Stomach (tissue), 9 donors: Measurements from ENCODE around the gene PNMA8A. TPM values are rescaled to one million over a fixed set of nuclear protein-coding genes. Genes with fewer than 3 reads are reported as not detected.

Experiments used
- DNase-seq, 2 donors: peaks; one replicate each; pipeline versions ENCODE4 v3.0.0 to v3.0.0-alpha.2; 2013 to 2019
- H3K27ac ChIP-seq, 5 donors: fragments of 200-600 bp in 4 of 5; sonication (generic) in 4 of 5; one replicate each; pipeline ENCODE4 v1.5.1; 2013 to 2019; ENCODE audit warnings: mild to moderate bottlenecking in 1 of 5, moderate library complexity in 1 of 5
- H3K27me3 ChIP-seq, 3 donors: fragments of 200-600 bp; sonication (generic); one replicate each; pipeline ENCODE4 v1.5.1; 2017 to 2019; ENCODE audit warnings: mixed run types in 1 of 3
- H3K36me3 ChIP-seq, 4 donors: fragments of 200-600 bp; sonication (generic); 1 replicate in 3 of 4; 2 replicates in 1 of 4; pipeline ENCODE4 v1.5.1; 2016 to 2019
- H3K4me1 ChIP-seq, 4 donors: fragments of 200-600 bp; sonication (generic); one replicate each; pipeline ENCODE4 v1.5.1; 2016 to 2019
- H3K4me3 ChIP-seq, 4 donors: fragments of 200-600 bp; sonication (generic) in 3 of 4; one replicate each; pipeline ENCODE4 v1.5.1; 2016 to 2019; ENCODE audit warnings: mild to moderate bottlenecking in 1 of 4
- H3K9me3 ChIP-seq, 4 donors: fragments of 200-600 bp; sonication (generic); one replicate each; pipeline ENCODE4 v1.5.1; 2016 to 2019
- CTCF ChIP-seq, 7 experiments: fragments of 450-650 bp in 4 of 7; fragments of 200-600 bp in 3 of 7; sonication (generic) in 3 of 7; IDR thresholded peaks; one replicate each; pipeline ENCODE4 v1.5.1; 2016 to 2019; ENCODE audit warnings: antibody characterized with exemption in 7 of 7, control low read depth in 2 of 7, mild to moderate bottlenecking in 1 of 7
- EP300 ChIP-seq: sonication (generic); formaldehyde crosslinking; IDR thresholded peaks from one replicate; pipeline ENCODE4 v1.6.1; 2017; ENCODE audit warnings: antibody characterized with exemption
- POLR2A ChIP-seq, 4 donors: fragments of 450-650 bp; IDR thresholded peaks; one replicate each; pipeline ENCODE4 v1.6.1; 2016; ENCODE audit warnings: antibody characterized with exemption in 4 of 4, control low read depth in 2 of 4, mild to moderate bottlenecking in 1 of 4, moderate library complexity in 1 of 4
- POLR2AphosphoS5 ChIP-seq, 3 donors: sonication (generic); formaldehyde crosslinking; IDR thresholded peaks; one replicate each; pipeline ENCODE4 v1.6.1; 2016; ENCODE audit warnings: antibody characterized with exemption in 3 of 3
- WGBS, 5 donors: extraction: QIAGEN DNeasy Blood & Tissue Kit in 3 of 5; methylation state at CpG; one replicate each; pipeline versions ENCODE4 v1.1.5 to v1.1.7; 2013 to 2018; 5-methylcytosine and 5-hydroxymethylcytosine counted together
- intact Hi-C: fragments of 100-400 bp; cut with DNase I; formaldehyde crosslinking; loops from one replicate; pipeline ENCODE4 v1.15.1; 2023; ENCODE audit warnings: low total_unique reads
- polyA plus RNA-seq, 3 donors: library from polyadenylated mRNA; stranded (reverse); fragments of 200-250 nt; gene quantifications; one replicate each; pipeline ENCODE4 v1.2.3, GENCODE V29; 2013
- total RNA-seq, 5 donors: library from RNA; depleted of rRNA; stranded (reverse); fragments of >200 nt; gene quantifications; one replicate each; pipeline versions ENCODE4 v1.1.0 to v1.2.3, GENCODE V29; 2014 to 2016
- donor health status: healthy with polysubstance abuse.
- donor health status: Bipolar disorder and iron deficiency.
- donor health status: healthy.

The PNMA8A gene
- total and polyA plus RNA-seq, 8 donors: 0.43 to 4.8 (median 1.4) TPM; not detected in 2

DNA sequence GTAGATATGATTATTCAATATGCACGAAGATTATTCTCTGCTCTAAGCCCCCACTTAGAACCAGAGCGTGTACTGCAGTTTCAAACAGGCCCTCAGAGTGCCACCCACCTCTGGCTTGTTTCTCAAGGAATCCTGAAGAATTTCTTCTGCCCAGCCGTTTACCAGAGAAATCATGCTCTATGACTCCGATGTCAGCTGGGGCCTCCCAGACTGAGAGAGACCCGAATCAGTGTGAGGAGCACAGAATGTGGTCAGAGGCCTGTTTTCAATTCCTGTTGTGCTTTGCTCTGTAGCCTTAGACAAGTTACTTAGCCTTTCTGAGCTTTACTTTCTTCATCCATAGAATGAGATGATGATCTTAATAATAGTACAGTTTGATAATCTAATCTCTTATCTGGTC, 48.2 kb downstream of the PNMA8A start:
- no peak for DNase-seq
- H3K4me3 ChIP-seq: no peak overlapping the region
- no peaks in the 10 kb centered on the region for H3K36me3 ChIP-seq
- H3K9me3 ChIP-seq: no peaks in the 10 kb centered on the region
- intact Hi-C loops: no loop called here
- peaks cover 6 to 20% (median 12%) of the 10 kb centered on the region in 4 donors for H3K4me1 ChIP-seq
- 59 to 81% (median 68%) methylated on average over 5 of the region's 5 CpGs for WGBS, 5 donors
- peaks cover 0 to 69% (median 12%) of the 10 kb centered on the region in 3 donors for H3K27me3 ChIP-seq
- TF ChIP-seq CTCF (IDR thresholded peaks at IDR 0.05) (no peak), EP300 (no peak), POLR2AphosphoS5 (IDR thresholded peaks at IDR 0.05) (no peak), POLR2A (IDR thresholded peaks at IDR 0.05) (no peak)
- no peak overlapping the region for H3K27ac ChIP-seq

DNA sequence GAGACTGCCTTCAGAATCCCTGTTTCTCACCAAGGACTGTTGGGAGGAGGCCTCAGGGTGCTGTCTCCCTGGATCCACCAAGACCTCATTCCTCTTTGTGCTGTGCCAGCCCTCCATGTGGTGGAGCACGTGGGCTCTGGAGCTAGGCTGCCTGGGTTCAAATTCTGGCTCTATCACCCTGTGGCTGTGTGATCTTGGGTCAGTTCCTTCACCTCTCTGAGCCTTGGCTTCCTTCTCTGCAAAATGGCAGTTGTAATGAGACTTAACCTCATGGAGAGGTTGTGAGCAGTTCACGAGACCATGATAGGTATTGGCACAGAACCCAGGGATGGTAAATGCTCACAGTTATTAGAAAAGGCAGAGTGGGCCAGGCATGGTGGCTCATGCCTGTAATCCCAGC, 49.0 kb downstream of the PNMA8A start:
- TF ChIP-seq POLR2AphosphoS5 (IDR thresholded peaks at IDR 0.05) (no peak), POLR2A (IDR thresholded peaks at IDR 0.05) (no peak), EP300 (no peak), CTCF (IDR thresholded peaks at IDR 0.05) (no peak)
- Histone ChIP-seq H3K27ac (no peak overlapping the region), H3K4me1 (peaks cover 6 to 18% (median 12%) of the 10 kb centered on the region in 4 donors), H3K36me3 (no peaks in the 10 kb centered on the region), H3K9me3 (no peaks in the 10 kb centered on the region), H3K27me3 (peaks cover 0 to 63% (median 10%) of the 10 kb centered on the region in 3 donors), H3K4me3 (no peak overlapping the region)
- intact Hi-C loops: no loop called here
- 73 to 88% (median 83%) methylated on average over 1 to 2 of the region's 2 CpGs for WGBS, 5 donors
- no peak for DNase-seq

DNA sequence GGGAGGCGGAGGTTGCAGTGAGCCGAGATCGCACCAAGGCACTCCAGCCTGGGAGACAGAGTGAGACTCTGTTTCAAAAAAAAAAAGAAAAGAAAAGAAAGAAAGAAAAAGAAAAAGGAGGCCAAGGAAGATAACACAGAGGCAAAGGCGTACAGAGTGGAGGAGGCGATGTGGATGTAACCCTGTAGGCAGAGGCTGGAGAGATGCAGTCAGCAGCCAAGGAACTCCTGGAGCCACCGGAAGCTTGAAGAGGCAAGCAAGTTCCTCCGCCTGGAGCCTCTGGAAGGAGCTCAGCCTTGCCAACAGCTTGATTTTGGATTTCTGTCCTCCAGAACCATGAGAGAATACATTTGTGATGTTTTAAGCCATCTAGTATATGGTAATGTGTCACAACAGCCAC, 51.3 kb downstream of the PNMA8A start:
- H3K27me3 ChIP-seq: peaks cover 0 to 63% (median 19%) of the 10 kb centered on the region in 3 donors
- H3K36me3 ChIP-seq: no peaks in the 10 kb centered on the region
- TF ChIP-seq CTCF (IDR thresholded peaks at IDR 0.05) (no peak), POLR2AphosphoS5 (IDR thresholded peaks at IDR 0.05) (no peak), EP300 (no peak), POLR2A (IDR thresholded peaks at IDR 0.05) (no peak)
- WGBS, 5 donors: 73 to 87% (median 78%) methylated on average over 7 of the region's 7 CpGs
- no peak overlapping the region for H3K27ac ChIP-seq
- H3K4me3 ChIP-seq: no peak overlapping the region
- intact Hi-C loops: no loop called here
- H3K4me1 ChIP-seq: peaks cover 8 to 16% (median 12%) of the 10 kb centered on the region in 4 donors
- H3K9me3 ChIP-seq: no peaks in the 10 kb centered on the region
- no peak for DNase-seq

Other genes starting within 250 kb of the PNMA8A start
- gene IGFL1, start 241.8 kb downstream of the PNMA8A start, total RNA-seq: not detected
- under 1 TPM in 2 of 3 donors, not detected in 1; 0.50 to 0.88 TPM for gene IGFL1, start 241.8 kb downstream of the PNMA8A start, polyA plus RNA-seq
- 100 to 1,000 TPM in 4 of 5 donors, 10 to 100 TPM in 1; 83.2 to 235 (median 144) TPM for gene HIF3A, start 174.5 kb downstream of the PNMA8A start, total RNA-seq
- 10 to 100 TPM; 17.6 to 22.0 (median 20.5) TPM for gene HIF3A, start 174.5 kb downstream of the PNMA8A start, polyA plus RNA-seq
- gene PPP5C, start 124.5 kb downstream of the PNMA8A start, total RNA-seq: 100 to 1,000 TPM in 1 of 5 donors, 10 to 100 TPM in 4; 54.5 to 124 (median 82.0) TPM
- 10 to 100 TPM; 29.6 to 39.3 (median 35.4) TPM for gene PPP5C, start 124.5 kb downstream of the PNMA8A start, polyA plus RNA-seq
- gene CCDC8, start 58.0 kb downstream of the PNMA8A start, total RNA-seq: 10 to 100 TPM in 1 of 5 donors, under 1 TPM in 2, not detected in 2; 0.29 to 22.9 (median 0.89) TPM
- 1 to 10 TPM; 1.4 to 4.4 (median 3.8) TPM for gene CCDC8, start 58.0 kb downstream of the PNMA8A start, polyA plus RNA-seq
- under 1 TPM in 1 of 5 donors, not detected in 4; 0.18 TPM for gene PNMA8C, start 42.6 kb downstream of the PNMA8A start, total RNA-seq
- gene PNMA8C, start 42.6 kb downstream of the PNMA8A start, polyA plus RNA-seq: under 1 TPM in 1 of 3 donors, not detected in 2; 0.05 TPM
- gene PNMA8B, start 24.3 kb upstream of the PNMA8A start, total RNA-seq: 1 to 10 TPM in 2 of 5 donors, under 1 TPM in 2, not detected in 1; under 0.01 to 4.1 (median 0.72) TPM
- gene PNMA8B, start 24.3 kb upstream of the PNMA8A start, polyA plus RNA-seq: 1 to 10 TPM in 1 of 3 donors, under 1 TPM in 2; 0.40 to 1.1 (median 0.76) TPM
- gene CALM3, start 129.8 kb upstream of the PNMA8A start, total RNA-seq: 100 to 1,000 TPM in 4 of 5 donors, 10 to 100 TPM in 1; 94.7 to 147 (median 106) TPM
- 100 to 1,000 TPM in 2 of 3 donors, 10 to 100 TPM in 1; 84.2 to 203 (median 174) TPM for gene CALM3, start 129.8 kb upstream of the PNMA8A start, polyA plus RNA-seq
- 1 to 10 TPM in 3 of 5 donors, not detected in 2; 1.8 to 6.7 (median 5.8) TPM for gene PTGIR, start 153.5 kb upstream of the PNMA8A start, total RNA-seq
- 1 to 10 TPM; 1.6 to 1.7 (median 1.6) TPM for gene PTGIR, start 153.5 kb upstream of the PNMA8A start, polyA plus RNA-seq
- gene GNG8, start 164.6 kb upstream of the PNMA8A start, total RNA-seq: not detected
- not detected for gene GNG8, start 164.6 kb upstream of the PNMA8A start, polyA plus RNA-seq
- 10 to 100 TPM in 4 of 5 donors, 1 to 10 TPM in 1; 9.7 to 29.9 (median 11.1) TPM for gene DACT3, start 189.6 kb upstream of the PNMA8A start, total RNA-seq
- 10 to 100 TPM in 1 of 3 donors, 1 to 10 TPM in 2; 6.1 to 10.5 (median 6.4) TPM for gene DACT3, start 189.6 kb upstream of the PNMA8A start, polyA plus RNA-seq
- gene PRKD2, start 245.6 kb upstream of the PNMA8A start, total RNA-seq: 10 to 100 TPM in 4 of 5 donors, 1 to 10 TPM in 1; 7.0 to 40.8 (median 18.5) TPM
- gene PRKD2, start 245.6 kb upstream of the PNMA8A start, polyA plus RNA-seq: 10 to 100 TPM; 26.5 to 50.6 (median 39.7) TPM